RCC 7860 (cell line): ENCODE data around the gene ACTL6B.
"Not testable (repeated sequence)": the region's sequence is repeated elsewhere in the genome, so short reads cannot be mapped to it uniquely, and the experiment has no call there.

Experiments
- DNase-seq: peaks from one replicate; pipeline ENCODE4 v3.0.0-alpha.2; 2015; ENCODE audit warnings: low spot score
- FAIRE-seq: peaks from 2 replicates; lab custom pipeline; 2012; peaks lifted over from hg19 to GRCh38; lab: Jason Lieb, UNC

Gene ACTL6B

GRCh38 chr7:100673302-100673941 lies 17.2 kb upstream of the ACTL6B start, which contains the start of gene GNB2:
Gene GNB2 (plus strand): TSS chr7:100673740. CDS start chr7:100676266, 2,526 bp downstream.
- DNase-seq: peak; percentile 98
- FAIRE-seq: peak; percentile 90

DNA sequence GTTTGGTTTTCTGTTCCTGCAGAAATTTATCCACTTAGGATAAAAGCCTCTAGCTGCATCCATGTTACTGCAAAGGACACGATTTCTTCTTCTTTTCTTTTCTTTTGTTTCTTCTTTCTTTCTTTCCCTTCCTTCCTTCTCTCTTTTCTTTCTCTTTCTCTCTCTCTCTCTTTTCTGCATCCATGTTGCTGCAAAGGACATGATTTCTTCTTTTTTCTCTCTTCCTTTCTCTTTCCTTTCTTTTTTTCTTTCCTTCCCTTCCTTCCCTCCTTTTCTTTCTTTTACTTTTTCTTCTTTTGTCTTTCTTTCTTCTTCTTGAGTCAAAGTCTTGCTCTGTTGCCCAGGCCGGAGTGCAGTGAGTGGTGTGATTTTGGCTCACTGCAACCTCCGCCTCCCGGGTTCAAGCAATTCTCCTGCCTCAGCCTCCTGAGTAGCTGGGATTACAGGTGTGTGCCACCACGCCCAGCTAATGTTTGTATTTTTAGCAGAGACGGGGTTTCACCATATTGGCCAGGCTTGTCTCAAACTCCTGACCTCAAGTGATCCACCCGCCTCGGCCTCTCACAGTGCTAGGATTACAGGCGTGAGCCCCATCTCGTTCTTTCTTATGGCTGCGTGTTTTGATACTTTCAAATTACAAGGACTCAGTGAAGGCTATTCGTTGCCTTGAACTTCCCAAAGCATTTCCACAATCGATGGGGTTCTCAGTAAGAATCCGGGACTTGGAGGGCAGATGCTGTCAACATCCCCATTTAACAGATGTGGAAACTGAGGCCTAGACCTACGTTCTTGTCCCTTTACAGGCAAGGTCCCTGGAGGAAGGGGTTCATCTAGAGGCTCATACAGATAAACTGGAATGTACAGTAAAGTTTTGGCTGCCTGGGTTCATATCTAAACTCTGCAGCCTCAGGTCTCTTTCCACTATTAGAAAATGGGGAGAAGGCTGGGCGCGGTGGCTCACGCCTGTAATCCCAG lies 15.4 kb upstream of the ACTL6B start:
- DNase-seq: no peak
- FAIRE-seq: no peak

DNA sequence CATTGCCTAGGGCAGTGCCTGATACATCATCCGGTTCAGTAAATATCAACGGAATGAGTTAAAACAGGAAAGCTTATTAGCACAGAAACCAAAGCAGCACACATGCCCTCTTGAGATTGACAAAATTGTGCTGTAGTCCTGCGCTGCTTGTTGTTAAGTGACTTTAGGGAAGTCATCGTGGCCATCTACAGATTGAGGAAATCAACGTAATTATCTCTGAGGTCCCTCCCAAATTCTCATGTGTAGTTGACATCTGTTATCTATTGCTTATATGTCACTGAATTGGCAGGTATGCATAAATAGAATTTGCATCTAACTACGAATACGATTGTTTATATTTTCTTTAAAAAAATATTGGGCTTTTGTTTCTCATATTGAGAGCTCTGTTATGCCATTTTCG lies 13.8 kb upstream of the ACTL6B start:
- DNase-seq (no peak), FAIRE-seq (no peak)

GRCh38 chr7:100669106-100669505 lies 12.9 kb upstream of the ACTL6B start:
- FAIRE-seq, DNase-seq: not testable (repeated sequence)

GRCh38 chr7:100668069-100668449 lies 11.8 kb upstream of the ACTL6B start:
- FAIRE-seq: no peak
- DNase-seq: no peak

- no peak for DNase-seq
- no peak for FAIRE-seq
Measured at GRCh38 chr7:100667331-100668068, 11.3 kb upstream of the ACTL6B start.

GRCh38 chr7:100665168-100665726 lies 9.0 kb upstream of the ACTL6B start:
- FAIRE-seq (no peak), DNase-seq (no peak)

- not testable (repeated sequence) for DNase-seq, FAIRE-seq
Measured at GRCh38 chr7:100662194-100662776, 6.0 kb upstream of the ACTL6B start.

DNA sequence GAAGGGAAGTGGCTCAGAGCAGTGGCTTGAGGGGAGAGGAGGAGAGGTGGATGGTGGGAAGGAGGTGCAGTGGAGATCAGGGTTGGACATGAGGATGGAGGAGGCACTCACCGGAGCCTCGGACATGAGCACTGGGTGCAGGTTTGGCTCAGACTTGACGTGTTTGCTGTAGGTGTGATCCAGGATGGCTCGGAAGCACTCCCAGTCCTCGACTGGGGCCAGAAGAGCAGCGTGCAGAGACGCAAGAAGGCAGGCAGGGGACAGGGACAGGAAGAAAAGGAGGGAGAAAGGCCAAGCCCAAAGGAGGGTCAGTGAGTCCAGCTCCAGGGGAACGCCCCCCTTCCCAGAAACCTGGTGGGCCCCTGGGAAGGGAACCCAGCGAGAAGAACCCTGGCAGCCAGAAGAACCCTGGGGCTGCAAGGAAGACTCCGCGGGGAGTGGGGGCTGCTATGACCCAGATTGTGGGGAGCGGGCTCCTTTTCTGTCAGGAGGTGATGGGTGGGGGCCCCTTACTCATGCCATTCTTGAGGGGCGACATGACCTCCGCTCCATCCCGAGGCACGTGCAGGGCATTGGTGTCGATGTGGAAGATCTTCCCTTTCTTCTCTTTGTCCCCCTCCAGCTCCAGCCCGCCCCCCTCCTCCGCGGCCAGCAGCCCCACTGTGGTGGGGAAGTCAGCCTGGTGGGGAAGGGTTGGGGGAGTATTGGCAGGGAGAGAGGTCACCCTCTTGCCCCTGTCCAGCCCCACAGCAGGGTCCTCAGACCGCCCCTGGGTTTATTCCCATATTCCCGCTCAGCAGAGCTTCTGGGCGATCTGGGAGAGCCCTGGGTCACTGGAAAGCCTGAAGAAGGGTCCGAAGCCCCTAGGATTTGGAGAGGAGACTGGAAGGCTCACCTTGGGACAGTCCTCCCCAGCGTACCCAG lies 1.1 kb downstream of the ACTL6B start:
- DNase-seq (no peak), FAIRE-seq (no peak)

DNA sequence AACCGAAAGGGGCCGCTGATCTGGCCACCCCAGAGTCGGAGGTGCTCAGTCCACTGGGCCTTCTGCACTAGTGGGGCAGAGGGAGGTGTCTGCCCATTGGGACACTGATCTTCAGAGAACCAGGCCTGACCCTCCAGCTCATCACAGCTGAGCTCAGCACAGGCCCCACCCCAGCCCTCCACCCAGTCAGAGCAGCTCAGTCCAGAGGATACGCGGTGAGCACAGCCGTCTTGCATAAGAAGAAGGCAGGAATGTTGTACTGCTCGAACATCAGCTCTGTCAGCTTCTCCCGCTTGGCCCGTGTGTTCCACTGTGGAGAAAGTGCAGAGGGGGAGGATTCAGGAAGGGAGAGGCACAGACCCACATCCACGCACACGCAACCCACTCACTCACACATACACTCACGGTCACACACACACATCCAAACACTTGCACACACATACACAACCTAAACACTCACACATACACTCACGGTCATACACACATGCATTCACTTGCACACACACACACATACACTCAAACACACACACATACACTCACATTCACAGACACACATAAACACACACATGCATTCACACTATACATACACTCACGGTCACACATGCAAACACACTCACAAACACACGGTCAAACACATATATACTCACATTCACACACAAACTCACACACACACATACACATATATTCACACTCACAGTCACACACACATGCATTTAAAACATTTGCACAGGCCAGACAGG lies 6.3 kb downstream of the ACTL6B start:
- DNase-seq (no peak), FAIRE-seq (no peak)

DNA sequence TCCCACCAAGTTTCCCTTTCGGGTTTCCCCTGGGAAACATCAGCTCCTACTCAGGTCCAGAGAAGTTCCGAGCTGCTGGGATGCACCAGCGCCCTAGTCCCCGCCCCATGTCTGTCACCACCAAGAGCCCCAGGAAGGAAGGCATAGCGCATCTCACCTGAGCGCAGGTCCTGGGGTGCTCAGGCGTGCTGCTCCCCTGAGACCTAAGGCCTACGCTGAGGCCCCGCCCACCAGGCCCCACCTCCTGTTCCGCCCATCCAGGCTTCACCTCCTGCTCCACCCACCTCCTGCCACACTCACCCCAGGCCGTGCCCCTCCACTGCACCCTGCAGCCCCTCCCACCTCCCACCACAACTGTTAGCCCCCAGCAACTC lies 13.7 kb downstream of the ACTL6B start:
- DNase-seq (no peak), FAIRE-seq (no peak)

GRCh38 chr7:100641860-100642533 lies 14.3 kb downstream of the ACTL6B start:
- no peak for FAIRE-seq
- no peak for DNase-seq

DNA sequence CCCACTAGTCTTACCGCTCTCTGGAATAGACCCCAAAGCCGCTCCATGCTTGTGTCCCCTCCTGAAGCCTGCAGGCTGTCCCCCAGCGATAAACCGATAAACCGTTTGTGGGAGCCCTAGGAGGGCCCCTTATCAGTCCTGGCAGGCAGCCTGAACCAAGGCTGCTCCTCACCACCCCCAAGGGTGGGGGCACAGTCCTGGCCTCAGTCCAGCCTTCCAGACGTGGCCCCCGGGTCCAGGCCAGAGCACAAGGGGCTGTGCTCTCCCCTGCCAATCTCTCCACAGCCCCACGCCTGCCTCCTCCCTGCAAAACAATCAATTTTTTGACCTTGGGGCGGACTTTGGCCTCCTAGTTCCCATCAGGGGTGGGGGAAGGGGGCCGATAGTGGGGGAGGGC lies 14.8 kb downstream of the ACTL6B start, which contains the start of gene TFR2:
TSS of gene TFR2 (minus strand) at position 90 of the 397 bp plus-strand sequence. CDS start at position 47, 43 bp downstream.
- FAIRE-seq (no peak), DNase-seq (no peak)

DNA sequence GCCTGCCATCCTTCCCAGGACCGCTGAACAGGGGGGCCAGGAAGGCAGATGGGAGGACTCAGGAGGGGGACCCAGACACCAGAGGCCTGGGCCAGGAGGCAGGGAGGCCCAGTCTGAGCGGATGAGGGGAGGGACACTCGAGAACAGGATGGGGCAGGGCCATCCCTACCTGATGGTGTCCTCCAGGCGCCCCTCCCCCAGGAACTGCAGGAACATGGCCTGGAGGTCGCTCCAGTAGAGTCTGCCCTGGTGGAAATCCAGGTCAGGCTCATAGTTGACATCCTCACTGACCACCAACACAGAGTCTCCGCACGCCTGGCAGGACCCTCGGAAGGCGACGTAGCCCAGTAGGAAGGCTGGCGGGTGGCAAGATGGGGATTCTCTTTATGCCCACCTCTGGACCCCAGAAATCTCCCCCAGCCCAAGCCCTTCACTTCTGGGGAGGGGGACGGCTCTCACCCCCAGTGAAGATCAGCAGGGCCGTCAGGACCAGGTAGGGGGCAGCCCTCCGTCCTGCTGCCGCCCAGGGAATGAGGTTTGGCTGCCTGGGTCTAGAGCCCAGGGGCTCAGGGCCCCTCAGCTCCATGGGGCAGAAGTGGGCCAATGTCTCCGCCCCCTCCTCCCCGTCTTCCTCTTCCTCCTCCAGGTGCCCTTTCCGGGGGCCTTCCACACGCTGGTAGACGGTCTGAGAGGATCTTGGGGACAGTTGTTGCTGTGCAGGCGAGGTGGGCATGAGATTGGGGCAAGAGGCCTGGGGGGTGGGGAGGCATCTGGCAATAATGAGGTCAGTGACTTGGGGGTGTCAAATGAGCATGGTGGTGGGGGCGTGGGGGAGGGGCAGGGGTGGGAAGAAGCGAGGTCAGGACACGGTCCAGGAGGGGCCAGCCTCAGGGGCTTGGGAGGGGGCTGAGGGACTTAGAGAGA lies 15.5 kb downstream of the ACTL6B start:
- DNase-seq (no peak), FAIRE-seq (no peak)

- no peak for FAIRE-seq
- no peak for DNase-seq
Measured at GRCh38 chr7:100639995-100640516, 16.2 kb downstream of the ACTL6B start.

GRCh38 chr7:100632951-100633717 lies 23.1 kb downstream of the ACTL6B start:
- FAIRE-seq (no peak), DNase-seq (no peak)
